Stromal cell of bone marrow (primary cell): ENCODE measurements around the gene TMEM154.
A peak's percentile ranks its signal among the peaks of the same experiment; 100 is the strongest.

Source experiments
- DNase-seq: peaks from one replicate; pipeline ENCODE4 v3.0.0-alpha.2; 2012; ENCODE audit warnings: low read depth

TMEM154 gene, protein sequence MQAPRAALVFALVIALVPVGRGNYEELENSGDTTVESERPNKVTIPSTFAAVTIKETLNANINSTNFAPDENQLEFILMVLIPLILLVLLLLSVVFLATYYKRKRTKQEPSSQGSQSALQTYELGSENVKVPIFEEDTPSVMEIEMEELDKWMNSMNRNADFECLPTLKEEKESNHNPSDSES

GRCh38 chr4:152679414-152680281 lies at the start of gene TMEM154:
TMEM154 (minus strand) TSS chr4:152679997; CDS start chr4:152679933, 64 bp downstream.
- peak; percentile 26 for DNase-seq

DNA sequence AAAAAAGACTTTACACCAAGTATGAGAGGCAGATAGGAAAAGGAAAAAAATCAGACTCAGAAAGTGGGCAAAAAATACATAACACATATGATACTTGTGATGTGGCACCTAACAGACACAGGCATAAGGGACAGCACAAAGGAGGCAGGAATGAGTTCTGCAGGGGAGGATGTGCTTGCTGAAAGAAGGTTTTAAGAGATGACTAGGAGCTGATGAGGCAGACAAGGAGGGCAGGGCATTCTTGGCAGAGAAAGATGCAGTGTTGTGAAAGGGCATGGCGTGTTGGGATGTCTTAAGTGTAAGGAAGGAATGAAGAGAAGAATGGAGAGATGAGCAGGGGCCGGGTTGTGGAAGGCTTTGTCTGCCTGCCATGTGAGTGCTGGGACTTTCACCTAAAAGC lies 49.7 kb upstream of the TMEM154 start:
- peak; percentile 36 for DNase-seq

GRCh38 chr4:152728343-152728742 lies 48.5 kb upstream of the TMEM154 start:
- no peak for DNase-seq

- no peak for DNase-seq
Observed at GRCh38 chr4:152727784-152728183, 48.0 kb upstream of the TMEM154 start.

DNA sequence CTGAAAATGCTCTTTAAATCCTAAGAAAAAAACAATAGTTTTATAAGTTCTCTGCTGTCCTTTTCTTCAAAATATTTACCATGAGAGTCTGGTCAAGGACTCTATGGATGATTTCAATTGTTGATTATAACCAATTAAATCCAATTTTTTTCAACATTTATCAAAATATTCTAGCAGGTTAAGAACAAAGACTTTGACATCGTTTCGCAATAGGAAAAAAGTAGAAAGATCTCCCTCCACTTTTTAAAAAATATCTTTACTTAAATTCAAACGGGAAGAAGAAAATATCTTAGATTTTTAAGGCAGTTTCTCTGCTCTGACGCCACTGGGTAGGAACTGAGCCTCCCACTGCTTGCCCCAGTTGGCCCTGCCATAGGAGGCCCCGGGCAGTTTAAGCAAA lies 44.7 kb upstream of the TMEM154 start:
- DNase-seq = no peak

DNA sequence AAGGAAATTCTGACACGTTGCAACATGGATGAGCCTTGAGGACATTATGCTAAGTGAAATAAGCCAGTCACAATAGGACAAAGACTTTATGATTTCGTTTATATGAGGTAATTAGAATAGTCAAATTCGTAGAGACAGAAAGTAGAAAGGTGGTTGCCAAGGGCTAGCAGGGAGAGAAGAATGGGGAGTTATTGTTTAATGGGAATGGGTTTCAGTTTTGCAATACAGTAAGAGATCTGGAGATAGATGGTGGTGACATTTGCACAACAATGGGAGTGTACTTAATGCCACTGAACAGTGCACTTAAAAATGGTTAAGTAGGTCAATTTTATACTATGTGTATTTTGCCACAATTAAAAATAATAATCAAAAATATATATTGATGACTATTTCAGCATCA lies 43.4 kb upstream of the TMEM154 start:
- no peak for DNase-seq

- no peak for DNase-seq
Observed at GRCh38 chr4:152719801-152720556, 40.2 kb upstream of the TMEM154 start.

- no peak for DNase-seq
Observed at GRCh38 chr4:152719291-152719690, 39.5 kb upstream of the TMEM154 start.

- DNase-seq = no peak
Observed at GRCh38 chr4:152715076-152715475, 35.3 kb upstream of the TMEM154 start.

- no peak for DNase-seq
Observed at GRCh38 chr4:152713951-152714705, 34.3 kb upstream of the TMEM154 start.

- DNase-seq = no peak
Observed at GRCh38 chr4:152709675-152710438, 30.1 kb upstream of the TMEM154 start.

DNA sequence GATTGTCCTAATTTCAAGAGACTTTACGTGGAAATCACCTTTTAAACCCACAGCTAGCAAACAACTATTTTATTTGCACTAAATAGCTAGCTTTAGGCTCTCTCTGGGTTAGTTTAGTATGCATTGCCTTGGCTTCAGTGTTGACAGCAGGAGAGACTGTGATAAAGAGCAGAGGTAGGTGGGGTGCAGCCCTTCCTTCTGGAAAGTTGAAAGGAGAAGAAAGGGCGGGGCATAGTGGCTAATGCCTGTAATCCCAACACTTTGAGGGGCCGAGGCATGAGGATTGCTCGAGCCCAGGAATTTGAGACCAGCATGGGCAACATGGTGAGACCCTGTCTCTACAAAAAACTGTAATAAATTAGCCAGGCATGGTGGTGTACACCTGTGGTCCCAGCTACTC lies 29.0 kb upstream of the TMEM154 start:
- DNase-seq = no peak

GRCh38 chr4:152708361-152708760 lies 28.6 kb upstream of the TMEM154 start:
- DNase-seq = no peak

- DNase-seq = no peak
Observed at GRCh38 chr4:152707632-152708031, 27.8 kb upstream of the TMEM154 start.

- DNase-seq = no peak
Observed at GRCh38 chr4:152705903-152706302, 26.1 kb upstream of the TMEM154 start.

DNA sequence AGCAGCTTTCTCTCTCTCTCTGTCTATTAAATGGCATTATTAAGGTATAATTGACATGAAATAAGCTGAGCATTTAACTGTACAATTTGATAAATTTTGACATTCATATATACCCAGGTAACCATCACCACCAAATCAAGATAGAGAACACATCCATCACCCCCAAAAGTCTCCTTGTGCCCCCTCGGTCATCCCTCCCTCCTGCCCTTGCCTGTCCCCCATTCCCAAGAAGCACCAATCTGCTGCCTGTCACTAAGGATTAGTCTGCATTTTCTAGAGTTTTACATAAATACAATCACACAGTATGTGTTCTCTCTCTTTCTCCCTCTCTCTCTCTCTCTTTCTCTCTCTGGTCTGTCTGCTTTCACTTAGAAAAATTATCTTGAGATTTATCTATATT lies 25.0 kb upstream of the TMEM154 start:
- no peak for DNase-seq

- DNase-seq = no peak
Observed at GRCh38 chr4:152700151-152700550, 20.4 kb upstream of the TMEM154 start.

GRCh38 chr4:152699313-152699712 lies 19.5 kb upstream of the TMEM154 start:
- no peak for DNase-seq

- DNase-seq = no peak
Observed at GRCh38 chr4:152698089-152698499, 18.3 kb upstream of the TMEM154 start.

- no peak for DNase-seq
Observed at GRCh38 chr4:152697284-152698088, 17.7 kb upstream of the TMEM154 start.
